ENCODE data around the gene PDE3A.

Gene PDE3A

DNA sequence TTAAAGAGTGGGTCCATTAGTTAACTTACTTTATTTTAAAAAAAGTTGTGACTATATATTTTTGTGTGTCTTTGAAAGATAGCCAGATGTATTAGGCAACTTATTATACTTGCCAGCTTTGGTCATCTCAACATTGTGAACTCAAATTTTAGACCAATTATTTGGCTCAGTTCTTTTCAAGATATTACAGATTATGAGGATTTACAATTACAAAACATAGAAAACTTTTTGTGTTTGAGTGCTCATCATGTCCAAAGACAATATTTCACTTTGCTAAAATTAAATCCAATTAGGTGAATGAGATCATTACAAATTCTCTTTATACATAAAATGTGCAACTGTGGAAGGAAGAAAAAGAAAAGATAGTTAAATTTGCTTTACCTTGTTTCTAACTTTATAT lies 18.3 kb upstream of the PDE3A start:
- TF ChIP-seq, protein P1, sequence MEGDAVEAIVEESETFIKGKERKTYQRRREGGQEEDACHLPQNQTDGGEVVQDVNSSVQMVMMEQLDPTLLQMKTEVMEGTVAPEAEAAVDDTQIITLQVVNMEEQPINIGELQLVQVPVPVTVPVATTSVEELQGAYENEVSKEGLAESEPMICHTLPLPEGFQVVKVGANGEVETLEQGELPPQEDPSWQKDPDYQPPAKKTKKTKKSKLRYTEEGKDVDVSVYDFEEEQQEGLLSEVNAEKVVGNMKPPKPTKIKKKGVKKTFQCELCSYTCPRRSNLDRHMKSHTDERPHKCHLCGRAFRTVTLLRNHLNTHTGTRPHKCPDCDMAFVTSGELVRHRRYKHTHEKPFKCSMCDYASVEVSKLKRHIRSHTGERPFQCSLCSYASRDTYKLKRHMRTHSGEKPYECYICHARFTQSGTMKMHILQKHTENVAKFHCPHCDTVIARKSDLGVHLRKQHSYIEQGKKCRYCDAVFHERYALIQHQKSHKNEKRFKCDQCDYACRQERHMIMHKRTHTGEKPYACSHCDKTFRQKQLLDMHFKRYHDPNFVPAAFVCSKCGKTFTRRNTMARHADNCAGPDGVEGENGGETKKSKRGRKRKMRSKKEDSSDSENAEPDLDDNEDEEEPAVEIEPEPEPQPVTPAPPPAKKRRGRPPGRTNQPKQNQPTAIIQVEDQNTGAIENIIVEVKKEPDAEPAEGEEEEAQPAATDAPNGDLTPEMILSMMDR (IDR thresholded peaks at IDR 0.05; ENCODE audit: borderline replicate concordance, insufficient read depth, low read depth, low read length), result no peak
- no peak overlapping the region for H3K4me3 ChIP-seq (ENCODE audit: low read depth, low read length)

- no peak overlapping the region for H3K4me3 ChIP-seq (ENCODE audit: low read depth, low read length)
- TF ChIP-seq, protein P1 (IDR thresholded peaks at IDR 0.05; ENCODE audit: borderline replicate concordance, insufficient read depth, low read depth, low read length), result no peak
Observed at GRCh38 chr12:20350495-20350894, 17.8 kb upstream of the PDE3A start.

DNA sequence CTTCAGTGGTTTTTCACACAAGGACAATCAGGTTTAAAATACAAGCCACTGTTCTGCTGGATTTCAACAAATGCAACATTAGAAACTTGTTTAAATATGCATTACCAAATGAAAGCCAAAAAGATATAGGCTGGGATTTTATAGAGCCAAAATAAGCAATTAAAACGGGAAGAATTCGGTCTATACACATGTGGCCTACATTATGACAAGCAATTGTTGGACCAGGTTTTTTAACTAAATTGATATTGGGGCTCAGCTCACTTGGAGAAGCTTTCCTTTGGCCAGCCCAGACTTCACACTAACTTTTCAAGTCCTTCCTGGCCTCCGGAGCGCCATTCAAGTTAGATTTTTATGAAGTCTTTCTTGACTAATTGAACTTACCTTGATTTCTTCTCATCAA lies 16.9 kb upstream of the PDE3A start:
- TF ChIP-seq, protein P1 (IDR thresholded peaks at IDR 0.05; ENCODE audit: borderline replicate concordance, insufficient read depth, low read depth, low read length), result no peak
- no peak overlapping the region for H3K4me3 ChIP-seq (ENCODE audit: low read depth, low read length)

DNA sequence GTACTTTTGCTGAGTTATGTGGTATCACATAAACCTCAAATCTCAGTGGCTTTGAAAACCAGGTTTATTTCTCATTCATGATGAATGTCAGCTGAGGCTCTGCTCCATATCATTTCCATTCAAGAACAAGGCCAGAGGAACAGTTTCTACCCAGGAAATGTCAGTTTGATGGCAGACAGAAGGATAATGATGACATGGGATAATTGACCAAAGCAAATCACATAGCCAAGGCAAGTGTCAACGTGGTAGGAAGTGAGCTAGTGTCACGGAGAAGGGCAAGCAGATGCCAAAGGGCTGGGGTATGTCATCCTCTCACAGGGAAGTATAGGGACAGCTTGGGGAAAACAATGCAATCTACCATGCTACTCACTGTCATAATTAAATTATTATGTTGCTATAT lies 12.3 kb upstream of the PDE3A start:
- TF ChIP-seq, protein P1 (IDR thresholded peaks at IDR 0.05; ENCODE audit: borderline replicate concordance, insufficient read depth, low read depth, low read length), result no peak

GRCh38 chr12:20360407-20360806 lies 7.9 kb upstream of the PDE3A start:
- TF ChIP-seq, protein P1 (IDR thresholded peaks at IDR 0.05; ENCODE audit: borderline replicate concordance, insufficient read depth, low read depth, low read length), result no peak

More for the DNA sequence above, 12.3 kb upstream of the PDE3A start:
- H3K4me3 ChIP-seq (ENCODE audit: low read depth, low read length), result no peak overlapping the region

GRCh38 chr12:20361416-20361815 lies 6.9 kb upstream of the PDE3A start:
- TF ChIP-seq, protein P1 (IDR thresholded peaks at IDR 0.05; ENCODE audit: borderline replicate concordance, insufficient read depth, low read depth, low read length), result no peak
- no peak overlapping the region for H3K4me3 ChIP-seq (ENCODE audit: low read depth, low read length)

More at GRCh38 chr12:20360407-20360806, 7.9 kb upstream of the PDE3A start:
- no peak overlapping the region for H3K4me3 ChIP-seq (ENCODE audit: low read depth, low read length)

- H3K4me3 ChIP-seq (ENCODE audit: low read depth, low read length), result no peak overlapping the region
- TF ChIP-seq, protein P1 (IDR thresholded peaks at IDR 0.05; ENCODE audit: borderline replicate concordance, insufficient read depth, low read depth, low read length), result no peak
Observed at GRCh38 chr12:20364501-20364900, 3.8 kb upstream of the PDE3A start.
